Stimulated activated naive CD8-positive, alpha-beta T cell treated with anti-CD3 and anti-CD28 coated beads, Interleukin-15, Interleukin-2, amounts not matched to agents 100 U/mL and 50 U/mL, for 24 hours (primary cell): ENCODE measurements around the gene PRKAG2.
"Not testable (repeated sequence)": the region's sequence is repeated elsewhere in the genome, so short reads cannot be mapped to it uniquely, and the experiment has no call there.

Experiments used
- ATAC-seq: fragments of 150-1000 bp; cut with Tn5 transposase; one replicate; pipeline ENCODE4 v1.10.0; 2021
- DNase-seq: peaks from one replicate; pipeline ENCODE4 v3.0.0; 2021

PRKAG2 gene

GRCh38 chr7:151550656-151551286 lies 326.1 kb downstream of the PRKAG2 start:
- DNase-seq: no peak

DNA sequence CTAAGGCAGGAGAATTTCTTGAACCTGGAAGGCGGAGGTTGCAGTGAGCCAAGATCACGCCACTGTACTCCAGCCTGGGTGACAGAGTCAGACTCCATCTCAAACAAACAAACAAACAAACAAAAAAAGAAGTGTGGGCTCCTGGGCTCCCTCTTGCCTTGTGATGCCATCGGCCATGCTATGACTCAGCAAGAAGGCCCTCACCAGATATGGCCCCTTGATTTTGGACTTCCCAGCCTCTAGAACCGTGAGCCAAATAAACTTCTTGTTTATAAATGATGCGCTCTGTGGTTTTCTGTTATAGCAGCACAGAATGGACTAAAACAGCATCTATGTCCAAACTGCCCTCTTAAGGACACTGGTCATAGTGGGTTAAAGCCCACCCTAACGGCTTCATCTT lies 327.3 kb downstream of the PRKAG2 start:
- ATAC-seq (no peak), DNase-seq (no peak)

More at GRCh38 chr7:151550656-151551286, 326.1 kb downstream of the PRKAG2 start:
- no peak for ATAC-seq

- DNase-seq (no peak), ATAC-seq (no peak)
Observed at GRCh38 chr7:151549083-151549482, 327.8 kb downstream of the PRKAG2 start.

- no peak for DNase-seq
- ATAC-seq: no peak
Observed at GRCh38 chr7:151544183-151544582, 332.7 kb downstream of the PRKAG2 start.

DNA sequence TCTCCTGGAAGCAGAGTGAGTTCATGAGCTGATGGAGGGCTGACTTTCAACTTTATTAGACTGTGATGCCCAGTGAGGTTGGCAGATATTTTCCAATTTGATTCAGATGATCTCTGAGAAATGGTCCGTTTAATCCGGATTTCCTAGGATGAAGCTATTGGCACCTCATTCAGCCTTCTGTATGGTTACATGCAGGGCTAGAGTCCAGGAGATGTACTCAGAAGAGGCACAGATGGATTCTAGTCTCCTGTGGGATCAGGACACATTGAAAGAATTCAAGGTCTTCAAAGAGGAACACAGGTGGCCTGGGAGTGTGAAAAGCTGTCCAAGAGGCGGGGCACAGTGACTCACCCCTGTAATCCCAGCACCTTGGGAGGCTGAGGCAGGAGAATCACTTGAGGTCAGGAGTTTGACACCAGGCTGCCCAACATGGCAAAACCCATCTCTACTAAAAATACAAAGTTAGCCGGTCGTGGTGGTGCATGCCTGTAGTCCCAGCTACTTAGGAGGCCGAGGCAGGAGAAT lies 334.2 kb downstream of the PRKAG2 start:
- ATAC-seq (no peak), DNase-seq (no peak)

DNA sequence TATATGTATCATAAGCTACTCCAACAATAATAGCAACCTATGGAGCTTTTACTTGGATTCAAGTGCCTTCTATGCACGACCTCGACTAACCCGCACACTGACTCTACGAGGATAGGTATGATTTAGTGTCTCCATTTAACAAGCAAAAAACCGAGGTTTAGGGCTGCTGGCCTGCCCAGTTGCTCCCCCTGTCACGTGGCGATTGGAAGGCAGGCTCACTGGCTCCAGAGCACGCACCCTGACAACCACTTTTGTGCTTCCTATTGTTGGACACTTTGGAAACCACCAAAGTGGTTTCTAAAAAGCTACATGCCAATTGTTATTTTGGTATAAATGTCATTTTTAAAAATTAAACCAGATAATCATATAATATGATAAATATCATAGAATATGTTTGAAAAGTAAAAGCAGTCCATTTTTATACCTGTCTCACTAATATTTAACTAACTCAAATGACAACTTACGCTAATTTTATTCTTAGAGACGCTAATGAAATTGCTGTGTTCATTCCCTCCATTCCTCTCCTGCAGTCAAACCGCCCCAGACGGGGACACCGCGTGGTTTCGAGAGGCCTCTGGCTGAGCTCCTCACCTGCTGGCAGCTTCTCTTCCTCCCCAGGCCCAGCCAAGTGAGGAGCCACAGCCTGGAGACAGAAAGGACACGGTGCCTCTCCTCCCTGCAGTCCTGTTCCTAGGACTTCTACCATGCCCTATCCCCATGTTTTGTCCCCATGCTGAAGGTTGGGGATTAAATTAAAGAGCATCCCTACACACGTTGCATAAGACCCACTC lies 335.0 kb downstream of the PRKAG2 start:
- ATAC-seq (no peak), DNase-seq (no peak)

- no peak for ATAC-seq
- no peak for DNase-seq
Observed at GRCh38 chr7:151540146-151540545, 336.8 kb downstream of the PRKAG2 start.

- ATAC-seq (peak; percentile 57), DNase-seq (no peak)
Observed at GRCh38 chr7:151539088-151539671, 337.7 kb downstream of the PRKAG2 start.

DNA sequence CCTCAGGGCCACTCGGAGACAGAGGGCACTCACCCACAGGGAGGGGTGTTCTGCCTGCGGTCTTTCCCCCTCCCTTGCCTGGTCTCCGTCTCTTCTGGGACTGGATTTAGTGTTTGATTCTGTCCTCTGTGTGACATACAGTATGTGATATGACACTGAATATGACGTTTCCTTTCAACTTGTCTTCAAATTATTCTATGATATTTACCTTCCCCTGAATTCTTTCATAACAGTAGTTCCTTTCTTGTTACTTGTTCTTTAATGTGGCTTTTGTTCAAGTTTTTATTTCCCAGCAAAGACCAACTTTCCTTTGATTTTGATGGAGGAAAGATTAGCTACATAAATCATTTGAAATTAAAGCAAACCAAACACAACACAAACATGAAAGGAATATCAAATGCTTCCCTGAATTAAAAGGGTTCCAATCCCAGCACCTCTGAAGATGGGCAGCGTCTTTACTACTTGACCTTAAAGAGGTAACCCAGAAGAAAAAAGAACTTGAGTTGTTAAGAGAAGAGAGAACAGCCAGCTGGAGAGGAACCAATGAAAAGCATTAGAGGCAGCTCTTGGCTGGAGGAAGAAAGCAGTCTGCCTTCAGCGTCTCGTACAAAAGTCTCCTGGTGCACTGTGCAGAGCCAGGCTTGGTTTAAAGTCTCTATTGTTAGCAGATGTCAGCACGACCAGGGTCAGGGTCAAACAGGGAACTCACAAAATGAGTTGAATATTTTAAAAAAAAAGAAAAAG lies 338.9 kb downstream of the PRKAG2 start:
- no peak for ATAC-seq
- no peak for DNase-seq

GRCh38 chr7:151536178-151536577 lies 340.7 kb downstream of the PRKAG2 start:
- DNase-seq, ATAC-seq: not testable (repeated sequence)

GRCh38 chr7:151529842-151530241 lies 347.1 kb downstream of the PRKAG2 start:
- ATAC-seq: no peak

GRCh38 chr7:151524845-151525244 lies 352.1 kb downstream of the PRKAG2 start:
- no peak for ATAC-seq
- DNase-seq: no peak

More at GRCh38 chr7:151529842-151530241, 347.1 kb downstream of the PRKAG2 start:
- DNase-seq: no peak

DNA sequence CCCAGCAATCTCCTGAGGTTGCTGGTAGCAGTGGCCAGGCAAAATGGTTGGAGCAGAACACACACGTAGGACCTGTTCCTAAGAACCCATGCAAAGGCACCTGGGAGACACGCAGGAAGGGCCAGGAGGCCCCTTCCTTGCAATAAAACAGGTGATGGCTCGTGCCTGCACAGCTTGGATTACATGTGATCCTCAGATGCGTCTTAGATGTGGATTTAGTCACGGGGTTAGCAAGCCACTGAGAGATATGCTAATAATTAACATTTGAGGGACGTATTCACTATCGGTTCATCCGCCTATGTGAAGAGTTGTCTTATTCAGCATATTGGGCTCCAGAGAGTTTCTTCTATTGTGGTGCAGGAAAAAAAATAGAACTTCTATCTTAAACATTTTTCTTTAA lies 352.6 kb downstream of the PRKAG2 start:
- ATAC-seq (no peak), DNase-seq (no peak)

- ATAC-seq (no peak), DNase-seq (peak; percentile 57)
Observed at GRCh38 chr7:151520419-151521261, 356.3 kb downstream of the PRKAG2 start.

- peak; percentile 89 for ATAC-seq
- DNase-seq: peak; percentile 99
Observed at GRCh38 chr7:151519765-151520418, 357.0 kb downstream of the PRKAG2 start, which contains the start of gene RHEB. Gene RHEB, minus strand, starts transcription at chr7:151519895. Its CDS starts 384 bp downstream, at chr7:151519511.

DNA sequence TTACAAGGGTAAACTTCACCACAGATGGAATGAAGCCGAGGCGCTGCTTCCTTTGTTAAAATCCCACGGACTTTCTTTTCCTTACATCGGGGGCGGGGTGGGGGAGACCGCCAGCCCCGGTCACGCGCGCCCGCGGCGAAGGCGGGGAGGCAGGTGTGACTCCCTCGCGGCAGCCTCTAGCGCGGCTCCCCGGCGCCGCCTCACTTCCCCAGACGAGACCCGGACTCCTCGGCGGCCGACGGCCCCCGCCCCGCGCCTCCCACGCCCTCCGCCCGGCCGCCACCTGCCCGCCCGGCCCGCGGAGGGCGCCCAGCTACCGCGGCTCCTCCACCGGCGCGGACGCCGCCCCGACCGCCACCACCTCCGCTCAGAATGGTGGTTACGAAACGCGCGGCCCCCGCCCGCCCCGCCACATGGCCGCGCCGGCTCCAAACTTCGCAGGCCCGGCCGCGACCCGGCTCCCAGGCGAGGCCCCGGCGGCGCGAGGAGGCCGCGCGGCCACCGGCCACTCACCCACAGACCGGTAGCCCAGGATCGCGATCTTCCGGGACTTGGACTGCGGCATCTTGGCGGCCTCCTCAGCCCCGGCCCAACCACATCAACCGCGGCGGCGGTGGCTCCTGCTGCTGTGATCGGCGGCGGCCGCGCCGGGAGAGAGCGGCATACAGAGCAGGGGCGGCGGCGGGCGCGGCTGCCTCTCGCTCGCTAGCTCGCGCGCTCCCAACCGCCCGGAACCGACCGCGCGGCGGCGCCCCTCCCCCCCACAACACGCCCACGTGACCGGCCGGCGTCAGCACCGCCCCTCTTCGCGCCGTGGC lies 357.8 kb downstream of the PRKAG2 start:
- peak; percentile 69 for DNase-seq
- peak; percentile 69 for ATAC-seq

- ATAC-seq (peak; percentile 44), DNase-seq (peak; percentile 70)
Observed at GRCh38 chr7:151518105-151518946, 358.6 kb downstream of the PRKAG2 start.

GRCh38 chr7:151517601-151518104 lies 359.3 kb downstream of the PRKAG2 start:
- no peak for DNase-seq

DNA sequence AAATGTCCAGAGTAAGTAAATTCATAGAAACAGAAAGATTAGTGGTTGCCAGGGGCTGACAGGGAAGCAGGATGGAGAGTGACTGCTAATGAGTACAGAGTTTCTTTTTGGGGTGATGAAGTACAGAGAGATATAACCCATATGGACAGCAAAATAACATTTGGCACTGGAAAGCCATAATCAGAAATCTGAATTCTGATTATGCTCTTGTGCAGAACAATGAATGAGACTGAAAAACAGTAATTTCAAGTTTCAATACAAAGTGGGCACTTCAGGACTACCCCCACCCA lies 361.7 kb downstream of the PRKAG2 start:
- no peak for DNase-seq
- ATAC-seq: no peak

More at GRCh38 chr7:151517601-151518104, 359.3 kb downstream of the PRKAG2 start:
- no peak for ATAC-seq
